Measurements from ENCODE around the gene TPBGL.

DNA sequence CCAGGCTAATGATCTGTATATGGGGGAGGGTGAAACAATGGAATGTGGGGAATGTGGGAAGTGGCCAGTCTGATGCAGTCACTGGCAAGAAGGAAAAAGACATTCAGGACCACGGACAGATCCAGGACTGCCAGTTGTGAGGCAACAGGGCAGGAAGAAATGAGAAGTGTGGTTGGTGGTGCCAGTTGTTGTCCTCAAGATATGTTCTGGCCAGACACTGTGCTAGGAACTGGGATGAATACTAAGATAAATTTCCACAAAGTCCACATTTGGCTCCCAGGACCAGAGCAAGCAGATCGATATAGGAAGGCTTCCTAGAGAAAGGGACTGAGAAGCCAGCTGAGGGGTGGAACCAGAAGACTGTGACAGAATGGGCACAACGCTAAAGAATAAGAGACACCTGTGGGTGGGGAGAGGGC, 6.8 kb upstream of the TPBGL start:
- TF ChIP-seq, protein P1, sequence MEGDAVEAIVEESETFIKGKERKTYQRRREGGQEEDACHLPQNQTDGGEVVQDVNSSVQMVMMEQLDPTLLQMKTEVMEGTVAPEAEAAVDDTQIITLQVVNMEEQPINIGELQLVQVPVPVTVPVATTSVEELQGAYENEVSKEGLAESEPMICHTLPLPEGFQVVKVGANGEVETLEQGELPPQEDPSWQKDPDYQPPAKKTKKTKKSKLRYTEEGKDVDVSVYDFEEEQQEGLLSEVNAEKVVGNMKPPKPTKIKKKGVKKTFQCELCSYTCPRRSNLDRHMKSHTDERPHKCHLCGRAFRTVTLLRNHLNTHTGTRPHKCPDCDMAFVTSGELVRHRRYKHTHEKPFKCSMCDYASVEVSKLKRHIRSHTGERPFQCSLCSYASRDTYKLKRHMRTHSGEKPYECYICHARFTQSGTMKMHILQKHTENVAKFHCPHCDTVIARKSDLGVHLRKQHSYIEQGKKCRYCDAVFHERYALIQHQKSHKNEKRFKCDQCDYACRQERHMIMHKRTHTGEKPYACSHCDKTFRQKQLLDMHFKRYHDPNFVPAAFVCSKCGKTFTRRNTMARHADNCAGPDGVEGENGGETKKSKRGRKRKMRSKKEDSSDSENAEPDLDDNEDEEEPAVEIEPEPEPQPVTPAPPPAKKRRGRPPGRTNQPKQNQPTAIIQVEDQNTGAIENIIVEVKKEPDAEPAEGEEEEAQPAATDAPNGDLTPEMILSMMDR (IDR thresholded peaks at IDR 0.05): no peak
- no peak for TF ChIP-seq POLR2A (IDR thresholded peaks at IDR 0.05)

Data from ovary (tissue), 3 donors.